ENCODE measurements around the gene HIF3A.

Gene HIF3A

GRCh38 chr19:46287585-46287984, 9.3 kb upstream of the HIF3A start:
- Histone ChIP-seq H3K27ac (replicated peaks; ENCODE audit: low read length) (no peak overlapping the region), H3K18ac (ENCODE audit: low read length) (no peak overlapping the region), H2AK5ac (ENCODE audit: low read depth, low read length) (no peak overlapping the region), H3K79me1 (ENCODE audit: low read depth, low read length) (no peaks in the 10 kb centered on the region), H2BK120ac (ENCODE audit: low read depth, low read length) (no peak overlapping the region), H3K14ac (ENCODE audit: low read length) (no peak overlapping the region), H2BK15ac (ENCODE audit: low read length) (no peak overlapping the region), H3K27me3 (ENCODE audit: control insufficient read depth in 3 of 3, insufficient read depth in 3 of 3, low read depth in 1 of 3, low read length in 3 of 3) (no peaks in the 10 kb centered on the region), H4K8ac (ENCODE audit: low read depth, low read length) (no peak overlapping the region), H4K91ac (ENCODE audit: low read depth, low read length, poor library complexity) (no peak overlapping the region), H2BK12ac (ENCODE audit: low read length) (no peak overlapping the region), H2BK5ac (ENCODE audit: low read length) (no peak overlapping the region), H2AFZ (ENCODE audit: low read length) (peak overlapping the region; percentile 18), H3K4ac (ENCODE audit: low read length) (no peak overlapping the region), H3K23ac (ENCODE audit: low read depth, low read length, poor library complexity) (no peak overlapping the region), H3K9ac (ENCODE audit: low read depth, low read length, poor library complexity) (no peak overlapping the region), H3K4me1 (ENCODE audit: control insufficient read depth in 2 of 2, insufficient read depth in 1 of 2, low read depth in 1 of 2, low read length in 2 of 2) (no peaks in the 10 kb centered on the region), H3K36me3 (replicated peaks in 1 of 2; ENCODE audit: control insufficient read depth in 2 of 2, insufficient read depth in 2 of 2, low read length in 2 of 2) (no peaks in the 10 kb centered on the region), H3K4me3 (ENCODE audit: low read length in 2 of 2) (no peak overlapping the region), H3K9me3 (replicated peaks in 1 of 2; ENCODE audit: control insufficient read depth in 2 of 2, insufficient read depth in 1 of 2, low read depth in 1 of 2, low read length in 2 of 2) (peaks cover 0 to 2% of the 10 kb centered on the region in 2 donors), H3K4me2 (ENCODE audit: insufficient read depth, low read length, poor library complexity, severe bottlenecking) (no peak overlapping the region)
- DNase-seq (ENCODE audit: low spot score), result no peak
- no CpG with 5 or more reads among the region's 7 CpGs for WGBS, 2 donors (ENCODE audit: extremely low coverage in 2 of 2, insufficient read length in 2 of 2, insufficient replicate concordance in 1 of 2)

DNA sequence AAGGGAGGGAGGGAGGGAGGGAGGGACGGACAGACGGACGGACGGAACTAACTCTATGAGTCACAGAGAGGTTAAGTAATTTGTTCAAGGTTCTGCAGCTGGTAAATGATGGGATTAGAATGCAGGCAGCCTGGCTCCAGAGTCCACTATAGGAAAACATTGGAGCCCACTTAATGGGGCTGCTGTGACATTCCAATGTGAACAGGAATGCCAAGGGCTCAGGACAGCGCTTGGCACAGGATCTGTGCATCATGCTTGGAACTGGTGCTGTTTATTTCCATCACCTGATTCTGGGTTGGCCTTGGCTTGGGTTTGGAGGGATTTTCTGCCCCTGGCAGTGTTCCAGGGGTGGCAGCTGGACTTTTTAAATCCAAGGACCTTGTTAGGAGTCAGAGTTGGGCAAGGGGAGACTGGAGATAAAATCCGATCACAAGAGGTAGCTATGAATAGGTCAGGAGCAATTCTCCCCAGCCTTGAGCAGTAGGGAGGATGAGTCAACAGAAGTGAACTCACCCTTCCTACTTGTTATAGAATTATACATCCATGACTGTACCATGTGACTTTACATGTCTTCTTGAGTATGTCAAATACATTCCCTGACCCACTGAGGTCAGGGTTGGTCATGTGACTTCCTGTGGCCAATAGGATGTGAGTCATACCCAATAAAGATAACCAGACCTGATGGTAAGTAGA, 7.8 kb upstream of the HIF3A start:
- no peaks in the 10 kb centered on the region for H3K79me1 ChIP-seq (ENCODE audit: low read depth, low read length)
- peaks cover 0 to 2% (median 0%) of the 10 kb centered on the region in 3 experiments for H3K27me3 ChIP-seq (ENCODE audit: control insufficient read depth in 3 of 3, insufficient read depth in 3 of 3, low read depth in 1 of 3, low read length in 3 of 3)
- H3K4me3 ChIP-seq (ENCODE audit: low read length in 2 of 2), result no peak overlapping the region
- H3K14ac ChIP-seq (ENCODE audit: low read length), result no peak overlapping the region
- DNase-seq (ENCODE audit: low spot score), result no peak
- H3K36me3 ChIP-seq (replicated peaks in 1 of 2; ENCODE audit: control insufficient read depth in 2 of 2, insufficient read depth in 2 of 2, low read length in 2 of 2), result no peaks in the 10 kb centered on the region
- H2BK15ac ChIP-seq (ENCODE audit: low read length), result no peak overlapping the region
- WGBS, 2 donors (ENCODE audit: extremely low coverage in 2 of 2, insufficient read length in 2 of 2, insufficient replicate concordance in 1 of 2), result no CpG with 5 or more reads among the region's 6 CpGs
- H2BK5ac ChIP-seq (ENCODE audit: low read length), result no peak overlapping the region
- H2AFZ ChIP-seq (ENCODE audit: low read length), result no peak overlapping the region
- H3K27ac ChIP-seq (replicated peaks; ENCODE audit: low read length), result no peak overlapping the region
- no peak overlapping the region for H4K91ac ChIP-seq (ENCODE audit: low read depth, low read length, poor library complexity)
- H2BK120ac ChIP-seq (ENCODE audit: low read depth, low read length), result no peak overlapping the region
- no peak overlapping the region for H3K4ac ChIP-seq (ENCODE audit: low read length)
- H3K9me3 ChIP-seq (replicated peaks in 1 of 2; ENCODE audit: control insufficient read depth in 2 of 2, insufficient read depth in 1 of 2, low read depth in 1 of 2, low read length in 2 of 2), result peaks cover 0 to 2% of the 10 kb centered on the region in 2 donors
- no peak overlapping the region for H3K4me2 ChIP-seq (ENCODE audit: insufficient read depth, low read length, poor library complexity, severe bottlenecking)
- H2BK12ac ChIP-seq (ENCODE audit: low read length), result no peak overlapping the region
- H2AK5ac ChIP-seq (ENCODE audit: low read depth, low read length), result no peak overlapping the region
- no peak overlapping the region for H3K18ac ChIP-seq (ENCODE audit: low read length)
- H3K4me1 ChIP-seq (ENCODE audit: control insufficient read depth in 2 of 2, insufficient read depth in 1 of 2, low read depth in 1 of 2, low read length in 2 of 2), result no peaks in the 10 kb centered on the region
- no peak overlapping the region for H3K9ac ChIP-seq (ENCODE audit: low read depth, low read length, poor library complexity)
- H4K8ac ChIP-seq (ENCODE audit: low read depth, low read length), result no peak overlapping the region
- H3K23ac ChIP-seq (ENCODE audit: low read depth, low read length, poor library complexity), result no peak overlapping the region

DNA sequence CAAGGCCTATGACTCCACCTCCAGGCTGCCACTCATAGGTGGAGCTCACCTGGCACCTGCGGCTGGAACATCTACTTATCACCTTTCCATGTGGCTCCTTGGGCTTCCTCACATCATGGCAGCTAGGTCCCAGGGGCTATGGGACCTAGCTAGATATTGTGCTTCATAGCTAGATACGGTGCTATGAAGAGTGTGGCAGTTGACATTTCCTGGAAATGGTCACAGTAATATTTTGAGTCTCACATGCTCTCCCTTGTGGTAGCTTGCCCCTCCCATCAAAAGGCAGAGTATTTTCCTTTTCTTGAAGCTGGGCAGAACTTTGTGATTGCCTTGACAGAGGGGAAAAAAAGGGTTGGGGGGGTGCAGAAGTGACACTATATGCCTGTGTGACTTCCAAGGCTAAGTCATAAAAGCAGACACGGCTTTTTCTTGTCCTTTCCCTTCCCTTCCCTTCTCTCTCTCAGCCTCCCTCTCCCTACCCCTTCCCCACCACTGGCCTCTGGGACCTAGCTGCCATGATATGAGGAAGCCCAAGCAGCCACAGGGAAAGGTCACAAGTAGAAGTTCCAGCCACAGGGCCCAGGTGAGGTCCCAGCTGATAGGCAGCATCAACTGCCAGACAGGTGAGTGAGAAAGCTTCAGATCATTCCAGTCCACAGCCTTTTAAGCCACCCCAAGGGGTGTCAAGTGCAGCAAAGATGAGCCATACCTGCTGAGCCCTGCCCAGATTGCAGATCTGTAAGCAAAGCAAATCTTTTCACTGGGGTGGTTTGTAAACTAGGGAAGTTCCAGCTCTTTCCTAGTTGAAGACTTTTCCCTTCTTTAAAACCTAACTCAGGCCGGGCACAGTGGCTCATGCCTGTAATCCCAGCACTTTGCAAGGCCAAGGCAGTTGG, 6.9 kb upstream of the HIF3A start:
- no peak overlapping the region for H2AK5ac ChIP-seq (ENCODE audit: low read depth, low read length)
- no peaks in the 10 kb centered on the region for H3K79me1 ChIP-seq (ENCODE audit: low read depth, low read length)
- no peak overlapping the region for H2BK12ac ChIP-seq (ENCODE audit: low read length)
- peak overlapping the region; percentile 42 for H3K18ac ChIP-seq (ENCODE audit: low read length)
- no peak for DNase-seq (ENCODE audit: low spot score)
- H2BK5ac ChIP-seq (ENCODE audit: low read length), result no peak overlapping the region
- no peak overlapping the region for H3K4me2 ChIP-seq (ENCODE audit: insufficient read depth, low read length, poor library complexity, severe bottlenecking)
- H2AFZ ChIP-seq (ENCODE audit: low read length), result no peak overlapping the region
- H3K27ac ChIP-seq (replicated peaks; ENCODE audit: low read length), result no peak overlapping the region
- H4K8ac ChIP-seq (ENCODE audit: low read depth, low read length), result no peak overlapping the region
- no peaks in the 10 kb centered on the region for H3K4me1 ChIP-seq (ENCODE audit: control insufficient read depth in 2 of 2, insufficient read depth in 1 of 2, low read depth in 1 of 2, low read length in 2 of 2)
- no peak overlapping the region for H3K14ac ChIP-seq (ENCODE audit: low read length)
- H2BK15ac ChIP-seq (ENCODE audit: low read length), result no peak overlapping the region
- no peak overlapping the region for H4K91ac ChIP-seq (ENCODE audit: low read depth, low read length, poor library complexity)
- H3K36me3 ChIP-seq (replicated peaks in 1 of 2; ENCODE audit: control insufficient read depth in 2 of 2, insufficient read depth in 2 of 2, low read length in 2 of 2), result no peaks in the 10 kb centered on the region
- peaks cover 0 to 2% of the 10 kb centered on the region in 2 donors for H3K9me3 ChIP-seq (replicated peaks in 1 of 2; ENCODE audit: control insufficient read depth in 2 of 2, insufficient read depth in 1 of 2, low read depth in 1 of 2, low read length in 2 of 2)
- H3K9ac ChIP-seq (ENCODE audit: low read depth, low read length, poor library complexity), result no peak overlapping the region
- H3K27me3 ChIP-seq (ENCODE audit: control insufficient read depth in 3 of 3, insufficient read depth in 3 of 3, low read depth in 1 of 3, low read length in 3 of 3), result peaks cover 0 to 2% (median 0%) of the 10 kb centered on the region in 3 experiments
- no peak overlapping the region for H2BK120ac ChIP-seq (ENCODE audit: low read depth, low read length)
- no peak overlapping the region for H3K4me3 ChIP-seq (ENCODE audit: low read length in 2 of 2)
- WGBS, 2 donors (ENCODE audit: extremely low coverage in 2 of 2, insufficient read length in 2 of 2, insufficient replicate concordance in 1 of 2), result no CpG with 5 or more reads among the region's 4 CpGs
- no peak overlapping the region for H3K4ac ChIP-seq (ENCODE audit: low read length)
- no peak overlapping the region for H3K23ac ChIP-seq (ENCODE audit: low read depth, low read length, poor library complexity)

GRCh38 chr19:46291829-46292228, 5.0 kb upstream of the HIF3A start:
- Histone ChIP-seq H3K36me3 (replicated peaks in 1 of 2; ENCODE audit: control insufficient read depth in 2 of 2, insufficient read depth in 2 of 2, low read length in 2 of 2) (no peaks in the 10 kb centered on the region), H2BK15ac (ENCODE audit: low read length) (no peak overlapping the region), H3K14ac (ENCODE audit: low read length) (no peak overlapping the region), H2BK120ac (ENCODE audit: low read depth, low read length) (no peak overlapping the region), H2BK12ac (ENCODE audit: low read length) (no peak overlapping the region), H4K91ac (ENCODE audit: low read depth, low read length, poor library complexity) (no peak overlapping the region), H3K9me3 (replicated peaks in 1 of 2; ENCODE audit: control insufficient read depth in 2 of 2, insufficient read depth in 1 of 2, low read depth in 1 of 2, low read length in 2 of 2) (peaks cover 0 to 6% of the 10 kb centered on the region in 2 donors), H3K9ac (ENCODE audit: low read depth, low read length, poor library complexity) (no peak overlapping the region), H3K4ac (ENCODE audit: low read length) (no peak overlapping the region), H3K27me3 (ENCODE audit: control insufficient read depth in 3 of 3, insufficient read depth in 3 of 3, low read depth in 1 of 3, low read length in 3 of 3) (peaks cover 0 to 2% (median 0%) of the 10 kb centered on the region in 3 experiments), H3K4me1 (ENCODE audit: control insufficient read depth in 2 of 2, insufficient read depth in 1 of 2, low read depth in 1 of 2, low read length in 2 of 2) (no peaks in the 10 kb centered on the region), H3K18ac (ENCODE audit: low read length) (no peak overlapping the region), H3K4me3 (ENCODE audit: low read length in 2 of 2) (no peak overlapping the region), H4K8ac (ENCODE audit: low read depth, low read length) (no peak overlapping the region), H3K4me2 (ENCODE audit: insufficient read depth, low read length, poor library complexity, severe bottlenecking) (no peak overlapping the region), H2AK5ac (ENCODE audit: low read depth, low read length) (no peak overlapping the region), H2AFZ (ENCODE audit: low read length) (no peak overlapping the region), H3K27ac (replicated peaks; ENCODE audit: low read length) (no peak overlapping the region), H2BK5ac (ENCODE audit: low read length) (no peak overlapping the region), H3K79me1 (ENCODE audit: low read depth, low read length) (no peaks in the 10 kb centered on the region), H3K23ac (ENCODE audit: low read depth, low read length, poor library complexity) (no peak overlapping the region)
- DNase-seq (ENCODE audit: low spot score), result no peak
